ENCODE measurements around the gene NUCKS1. TPM values are rescaled to one million over a fixed set of nuclear protein-coding genes. Genes with fewer than 3 reads are reported as not detected.
A peak's percentile ranks its signal among the peaks of the same experiment; 100 is the strongest.

NUCKS1 gene
- total RNA-seq, 1 donor from 2014 or later, result 304 TPM

DNA sequence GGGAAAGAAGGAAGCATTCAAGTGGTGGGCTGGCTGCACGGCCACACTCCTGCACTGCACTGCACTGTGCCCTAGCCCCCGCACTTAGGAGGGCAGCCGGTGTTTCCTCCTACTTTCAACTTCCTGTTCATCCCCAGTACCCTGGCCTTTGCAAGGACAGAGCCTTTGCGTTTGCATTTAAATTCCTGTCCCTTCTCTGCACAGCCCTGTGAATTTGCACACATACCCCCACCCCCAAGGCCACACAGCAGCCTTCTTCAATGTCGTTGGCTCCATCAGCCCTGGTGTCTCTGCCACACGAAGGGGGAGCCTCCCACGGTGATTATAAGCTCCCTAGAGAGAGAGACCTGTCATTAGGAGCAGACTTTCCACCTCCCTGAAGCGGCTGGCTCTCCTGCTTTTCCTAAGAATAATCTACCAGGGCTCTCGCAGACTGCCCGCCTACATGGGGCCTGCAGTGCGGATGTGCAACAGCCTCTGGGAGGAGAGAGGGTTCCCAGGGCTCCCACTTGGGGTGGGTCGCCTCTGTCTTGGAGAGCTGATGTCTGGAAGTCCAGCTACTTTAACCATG lies 56.5 kb downstream of the NUCKS1 start:
- Mint-ChIP-seq H3K36me3 (no peaks in the 10 kb centered on the region), H3K4me1 (peaks cover 27% of the 10 kb centered on the region), H3K4me3 (no peak overlapping the region), H3K27me3 (ENCODE audit: low read depth) (no peaks in the 10 kb centered on the region), H3K27ac (peak overlapping the region; percentile 25), H3K9me3 (no peaks in the 10 kb centered on the region)
- TF ChIP-seq, protein P1, sequence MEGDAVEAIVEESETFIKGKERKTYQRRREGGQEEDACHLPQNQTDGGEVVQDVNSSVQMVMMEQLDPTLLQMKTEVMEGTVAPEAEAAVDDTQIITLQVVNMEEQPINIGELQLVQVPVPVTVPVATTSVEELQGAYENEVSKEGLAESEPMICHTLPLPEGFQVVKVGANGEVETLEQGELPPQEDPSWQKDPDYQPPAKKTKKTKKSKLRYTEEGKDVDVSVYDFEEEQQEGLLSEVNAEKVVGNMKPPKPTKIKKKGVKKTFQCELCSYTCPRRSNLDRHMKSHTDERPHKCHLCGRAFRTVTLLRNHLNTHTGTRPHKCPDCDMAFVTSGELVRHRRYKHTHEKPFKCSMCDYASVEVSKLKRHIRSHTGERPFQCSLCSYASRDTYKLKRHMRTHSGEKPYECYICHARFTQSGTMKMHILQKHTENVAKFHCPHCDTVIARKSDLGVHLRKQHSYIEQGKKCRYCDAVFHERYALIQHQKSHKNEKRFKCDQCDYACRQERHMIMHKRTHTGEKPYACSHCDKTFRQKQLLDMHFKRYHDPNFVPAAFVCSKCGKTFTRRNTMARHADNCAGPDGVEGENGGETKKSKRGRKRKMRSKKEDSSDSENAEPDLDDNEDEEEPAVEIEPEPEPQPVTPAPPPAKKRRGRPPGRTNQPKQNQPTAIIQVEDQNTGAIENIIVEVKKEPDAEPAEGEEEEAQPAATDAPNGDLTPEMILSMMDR (IDR thresholded peaks at IDR 0.05; ENCODE audit: unreplicated experiment), result no peak
- no peak for DNase-seq (ENCODE audit: low spot score in 2 of 2, unreplicated experiment in 2 of 2)

DNA sequence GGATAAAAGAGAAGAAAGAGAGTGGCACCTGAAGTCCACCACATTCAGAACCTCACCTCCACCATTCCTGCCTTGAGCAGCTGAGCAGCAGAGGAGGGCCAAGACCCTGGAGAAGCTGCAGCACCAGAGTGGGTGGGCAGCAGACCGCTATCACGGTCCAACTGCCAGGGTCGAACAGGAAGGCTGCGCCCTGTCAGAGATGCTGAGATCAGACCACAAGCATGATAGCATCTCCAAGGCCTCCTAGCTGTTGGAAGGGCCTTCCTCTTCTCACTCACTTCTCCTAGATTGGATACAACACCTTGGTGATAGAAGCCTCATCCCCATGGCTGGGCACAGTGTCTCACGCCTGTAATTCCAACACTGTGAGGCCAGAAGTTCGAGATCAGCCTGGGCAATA lies 57.6 kb downstream of the NUCKS1 start:
- no peak for DNase-seq (ENCODE audit: low spot score in 2 of 2, unreplicated experiment in 2 of 2)
- Mint-ChIP-seq H3K9me3 (no peaks in the 10 kb centered on the region), H3K36me3 (no peaks in the 10 kb centered on the region), H3K27ac (no peak overlapping the region), H3K4me3 (no peak overlapping the region), H3K4me1 (peaks cover 35% of the 10 kb centered on the region), H3K27me3 (ENCODE audit: low read depth) (no peaks in the 10 kb centered on the region)
- TF ChIP-seq, protein P1 (IDR thresholded peaks at IDR 0.05; ENCODE audit: unreplicated experiment), result no peak

DNA sequence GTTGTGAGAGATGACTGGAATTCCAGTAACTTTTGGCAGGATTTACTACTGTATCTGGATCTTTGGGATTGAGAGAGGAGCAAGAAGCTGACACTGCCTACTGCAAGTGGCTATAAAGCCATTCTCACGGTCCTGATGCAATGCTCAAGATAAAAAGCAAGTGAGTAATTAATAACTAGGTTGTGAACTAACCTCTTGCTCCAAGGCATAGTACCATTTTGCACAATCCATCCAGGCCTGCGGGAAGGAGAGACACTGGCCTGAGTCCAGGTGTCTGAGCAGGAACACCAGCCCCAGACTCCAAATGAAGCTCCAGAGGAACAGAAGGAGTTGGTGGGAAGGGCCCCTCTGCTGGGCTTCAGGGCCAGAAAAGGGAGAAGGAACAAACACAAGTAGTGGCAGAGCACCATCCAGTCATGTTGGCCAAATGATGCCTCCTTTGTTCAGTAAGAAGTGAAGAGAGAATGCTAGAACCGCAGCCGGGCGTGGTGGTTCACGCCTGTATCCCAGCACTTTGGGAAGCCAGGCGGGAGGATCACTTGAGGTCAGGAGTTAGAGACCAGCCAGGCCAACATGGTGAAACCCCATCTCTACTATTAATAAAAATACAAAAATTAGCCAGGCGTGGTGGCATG lies 59.7 kb downstream of the NUCKS1 start:
- Mint-ChIP-seq H3K9me3 (no peaks in the 10 kb centered on the region), H3K4me3 (no peak overlapping the region), H3K27me3 (ENCODE audit: low read depth) (no peaks in the 10 kb centered on the region), H3K4me1 (peaks cover 36% of the 10 kb centered on the region), H3K36me3 (no peaks in the 10 kb centered on the region), H3K27ac (no peak overlapping the region)
- no peak for DNase-seq (ENCODE audit: low spot score in 2 of 2, unreplicated experiment in 2 of 2)
- TF ChIP-seq, protein P1 (IDR thresholded peaks at IDR 0.05; ENCODE audit: unreplicated experiment), result no peak

DNA sequence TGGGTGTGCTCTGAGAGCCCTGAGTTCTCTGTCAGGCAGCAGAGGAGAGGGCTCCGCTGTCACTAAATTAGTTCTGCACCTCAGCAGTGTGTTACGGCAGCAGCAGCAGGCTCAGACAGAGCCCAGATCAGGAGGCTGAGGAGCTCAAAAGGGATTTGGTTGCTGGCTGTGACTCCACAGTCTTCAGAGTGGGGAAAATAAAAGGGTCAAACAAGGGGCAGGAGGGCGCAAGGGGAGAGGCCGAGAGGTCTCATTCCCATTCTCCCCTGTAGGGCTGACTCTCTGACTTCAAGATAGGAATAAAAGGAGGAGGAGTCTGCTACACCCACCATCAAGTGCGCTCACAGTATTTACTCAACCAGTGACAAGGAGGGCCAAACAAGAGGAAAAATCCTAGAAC lies 60.5 kb downstream of the NUCKS1 start:
- H3K36me3 Mint-ChIP-seq, result no peaks in the 10 kb centered on the region
- H3K4me3 Mint-ChIP-seq, result no peak overlapping the region
- peaks cover 34% of the 10 kb centered on the region for H3K4me1 Mint-ChIP-seq
- TF ChIP-seq, protein P1 (IDR thresholded peaks at IDR 0.05; ENCODE audit: unreplicated experiment), result no peak
- H3K9me3 Mint-ChIP-seq, result no peaks in the 10 kb centered on the region
- no peaks in the 10 kb centered on the region for H3K27me3 Mint-ChIP-seq (ENCODE audit: low read depth)
- no peak for DNase-seq (ENCODE audit: low spot score in 2 of 2, unreplicated experiment in 2 of 2)
- H3K27ac Mint-ChIP-seq, result peak overlapping the region; percentile 40

DNA sequence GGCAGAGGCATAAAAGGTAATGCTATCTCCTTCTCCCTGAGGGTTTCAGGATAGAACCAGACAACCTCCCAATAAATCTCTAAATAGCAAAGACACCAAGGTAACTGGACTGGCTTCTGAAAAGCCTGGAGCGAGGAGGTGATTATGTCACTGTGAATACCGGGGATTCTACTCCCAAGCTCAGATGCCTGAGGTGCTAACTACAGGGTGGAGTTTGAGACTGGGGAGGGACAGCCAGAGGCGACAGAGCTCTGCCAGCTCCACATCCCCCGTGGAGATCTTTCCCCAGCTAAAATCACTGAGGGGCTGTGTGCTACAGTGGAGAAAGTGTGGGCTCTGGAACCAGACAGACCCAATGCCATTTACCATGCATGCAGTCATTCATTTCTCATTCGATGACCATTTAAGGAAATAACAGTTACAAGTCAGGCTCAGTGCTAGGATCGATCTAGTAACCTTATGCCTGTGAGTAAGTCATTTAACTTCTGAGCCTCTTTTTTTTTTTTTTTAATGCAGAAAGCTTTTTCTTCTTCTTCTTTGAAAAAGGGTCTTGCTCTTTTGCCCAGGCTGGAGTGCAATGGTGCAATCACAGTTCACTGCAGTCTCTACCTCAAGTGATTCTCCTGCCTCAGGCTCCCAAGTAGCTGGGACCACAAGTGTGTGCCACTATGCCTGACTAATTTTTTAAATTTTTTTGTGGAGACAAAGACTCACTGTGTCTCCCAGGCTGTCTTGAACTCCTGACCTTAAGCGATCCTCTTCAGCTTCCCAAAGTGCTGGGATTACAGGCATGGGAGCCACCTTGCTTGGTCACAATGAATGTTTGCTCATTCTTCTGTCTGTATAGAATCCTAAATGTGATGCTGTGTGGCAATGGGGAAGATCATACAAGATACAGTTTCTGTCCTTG lies 61.6 kb downstream of the NUCKS1 start:
- no peaks in the 10 kb centered on the region for H3K9me3 Mint-ChIP-seq
- H3K27ac Mint-ChIP-seq, result peak overlapping the region; percentile 47
- no peaks in the 10 kb centered on the region for H3K36me3 Mint-ChIP-seq
- no peaks in the 10 kb centered on the region for H3K27me3 Mint-ChIP-seq (ENCODE audit: low read depth)
- DNase-seq (ENCODE audit: low spot score in 2 of 2, unreplicated experiment in 2 of 2), result no peak
- TF ChIP-seq, protein P1 (IDR thresholded peaks at IDR 0.05; ENCODE audit: unreplicated experiment), result no peak
- H3K4me3 Mint-ChIP-seq, result no peak overlapping the region
- H3K4me1 Mint-ChIP-seq, result peaks cover 31% of the 10 kb centered on the region
